Adrenal gland (tissue), 5 donors: Measurements from ENCODE around the gene TMEM242.

Source experiments
- CTCF ChIP-seq, 6 experiments: fragments of 450-650 bp in 4 of 6; fragments of 200-600 bp in 2 of 6; sonication (generic) in 1 of 6; IDR thresholded peaks; 1 replicate in 5 of 6; 2 replicates in 1 of 6; pipeline versions ENCODE4 v1.5.1 to v1.8.0; 2016 to 2021; ENCODE audit warnings: antibody characterized with exemption in 6 of 6, mild to moderate bottlenecking in 2 of 6, moderate library complexity in 1 of 6
- POLR2A ChIP-seq, 2 donors: fragments of 450-650 bp; IDR thresholded peaks; one replicate each; pipeline ENCODE4 v1.6.1; 2017; ENCODE audit warnings: antibody characterized with exemption in 2 of 2, mild to moderate bottlenecking in 2 of 2, moderate library complexity in 1 of 2
- donor health status: DM: no; HTN: no; CAD: no.

DNA sequence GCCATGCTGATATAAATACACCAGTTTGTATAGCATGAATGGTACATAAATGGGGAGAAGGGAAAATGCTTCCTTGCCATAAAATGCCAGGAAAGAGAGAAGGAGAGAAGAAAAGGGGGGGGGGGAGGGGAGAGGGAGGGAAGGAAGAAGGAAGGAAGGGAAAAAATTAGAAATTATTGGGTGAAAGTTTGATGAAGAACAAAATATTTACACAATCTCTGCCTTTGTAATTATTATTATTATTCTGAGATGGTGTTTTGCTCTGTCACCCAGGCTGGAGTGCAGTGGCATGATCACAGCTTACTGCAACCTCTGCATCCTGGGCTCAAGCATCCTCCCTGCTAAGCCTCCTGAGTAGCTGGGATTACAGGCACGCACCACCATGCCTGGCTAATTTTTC is 47.4 kb upstream of the TMEM242 start:
- no peak for TF ChIP-seq POLR2A (IDR thresholded peaks at IDR 0.05)
- no peak for TF ChIP-seq CTCF (IDR thresholded peaks at IDR 0.05)
